ENCODE data around the gene CYP2R1.

The CYP2R1 gene

GRCh38 chr11:14902650-14903350, 10.8 kb upstream of the CYP2R1 start:
- H3K36me3 ChIP-seq (ENCODE audit: low read length) = no peaks in the 10 kb centered on the region
- H3K27me3 ChIP-seq (ENCODE audit: low read length) = no peaks in the 10 kb centered on the region; the same call in 1 of the 2 replicates
- peaks cover 22% of the 10 kb centered on the region for H3F3A ChIP-seq (ENCODE audit: insufficient read depth)
- TF ChIP-seq EZH2phosphoT487 (conservative IDR thresholded peaks at IDR 0.05; ENCODE audit: low read length) = no peak
- no peak for TF ChIP-seq CTCF (IDR thresholded peaks at IDR 0.05; ENCODE audit: insufficient read depth, low read length, poor library complexity, severe bottlenecking)
- H4K20me1 ChIP-seq (ENCODE audit: low read depth, low read length) = no peaks in the 10 kb centered on the region
- H3K79me2 ChIP-seq (ENCODE audit: insufficient read depth, low read length) = no peaks in the 10 kb centered on the region
- no peak overlapping the region for H3K9ac ChIP-seq (ENCODE audit: low read length)
- no peak overlapping the region for H3K27ac ChIP-seq (ENCODE audit: low read depth, low read length)
- H3K9me2 ChIP-seq (replicated peaks; ENCODE audit: insufficient read depth, low read length) = no peaks in the 10 kb centered on the region
- no peak overlapping the region for H2AFZ ChIP-seq (ENCODE audit: low read depth, low read length, severe bottlenecking)
- no peak overlapping the region for H3K4me3 ChIP-seq (ENCODE audit: insufficient read depth, low read length, poor library complexity, severe bottlenecking)
- no peaks in the 10 kb centered on the region for H3K9me3 ChIP-seq (ENCODE audit: insufficient read depth, low read length)
- no peak overlapping the region for H3K4me2 ChIP-seq (ENCODE audit: low read depth, low read length, poor library complexity, severe bottlenecking)

- no peak overlapping the region for H3K9ac ChIP-seq (ENCODE audit: low read length)
- no peaks in the 10 kb centered on the region for H3K36me3 ChIP-seq (ENCODE audit: low read length)
- H3K27me3 ChIP-seq (ENCODE audit: low read length) = no peaks in the 10 kb centered on the region; the same call in 1 of the 2 replicates
- no peak overlapping the region for H3K4me3 ChIP-seq (ENCODE audit: insufficient read depth, low read length, poor library complexity, severe bottlenecking)
- H3K9me3 ChIP-seq (ENCODE audit: insufficient read depth, low read length) = no peaks in the 10 kb centered on the region
- H2AFZ ChIP-seq (ENCODE audit: low read depth, low read length, severe bottlenecking) = no peak overlapping the region
- TF ChIP-seq EZH2phosphoT487 (conservative IDR thresholded peaks at IDR 0.05; ENCODE audit: low read length) = no peak
- TF ChIP-seq CTCF (IDR thresholded peaks at IDR 0.05; ENCODE audit: insufficient read depth, low read length, poor library complexity, severe bottlenecking) = no peak
- H4K20me1 ChIP-seq (ENCODE audit: low read depth, low read length) = no peaks in the 10 kb centered on the region
- no peaks in the 10 kb centered on the region for H3K9me2 ChIP-seq (replicated peaks; ENCODE audit: insufficient read depth, low read length)
- no peak overlapping the region for H3K27ac ChIP-seq (ENCODE audit: low read depth, low read length)
- no peak overlapping the region for H3K4me2 ChIP-seq (ENCODE audit: low read depth, low read length, poor library complexity, severe bottlenecking)
- H3K79me2 ChIP-seq (ENCODE audit: insufficient read depth, low read length) = no peaks in the 10 kb centered on the region
- no peaks in the 10 kb centered on the region; the same call in 1 of the 2 replicates for H3F3A ChIP-seq (ENCODE audit: insufficient read depth)
These were observed 6.9 kb upstream of the CYP2R1 start for GRCh38 chr11:14898906-14899305.

GRCh38 chr11:14898355-14898754, 6.3 kb upstream of the CYP2R1 start:
- Histone ChIP-seq H3K9me3 (ENCODE audit: insufficient read depth, low read length) (no peaks in the 10 kb centered on the region), H3K9ac (ENCODE audit: low read length) (no peak overlapping the region), H3K27me3 (ENCODE audit: low read length) (no peaks in the 10 kb centered on the region; the same call in 1 of the 2 replicates), H4K20me1 (ENCODE audit: low read depth, low read length) (no peaks in the 10 kb centered on the region), H3K4me3 (ENCODE audit: insufficient read depth, low read length, poor library complexity, severe bottlenecking) (no peak overlapping the region), H3F3A (ENCODE audit: insufficient read depth) (no peaks in the 10 kb centered on the region; the same call in 1 of the 2 replicates), H3K36me3 (ENCODE audit: low read length) (no peaks in the 10 kb centered on the region), H3K79me2 (ENCODE audit: insufficient read depth, low read length) (no peaks in the 10 kb centered on the region), H3K9me2 (replicated peaks; ENCODE audit: insufficient read depth, low read length) (no peaks in the 10 kb centered on the region), H3K27ac (ENCODE audit: low read depth, low read length) (no peak overlapping the region), H3K4me2 (ENCODE audit: low read depth, low read length, poor library complexity, severe bottlenecking) (no peak overlapping the region), H2AFZ (ENCODE audit: low read depth, low read length, severe bottlenecking) (no peak overlapping the region)
- TF ChIP-seq CTCF (IDR thresholded peaks at IDR 0.05; ENCODE audit: insufficient read depth, low read length, poor library complexity, severe bottlenecking) (no peak), EZH2phosphoT487 (conservative IDR thresholded peaks at IDR 0.05; ENCODE audit: low read length) (no peak)

Data from SU-DHL-6 (cell line).